GM19351 (cell line): ENCODE measurements around the gene SUSD3.
"Not testable (repeated sequence)": the region's sequence is repeated elsewhere in the genome, so short reads cannot be mapped to it uniquely, and the experiment has no call there.

ENCODE experiments used
- ATAC-seq: cut with Tn5 transposase; IDR thresholded peaks from one replicate; pipeline ENCODE4 v1.9.1; 2021; ENCODE audit warnings: mild to moderate bottlenecking, moderate library complexity; ENCODE audit not compliant: unreplicated experiment

Gene SUSD3

DNA sequence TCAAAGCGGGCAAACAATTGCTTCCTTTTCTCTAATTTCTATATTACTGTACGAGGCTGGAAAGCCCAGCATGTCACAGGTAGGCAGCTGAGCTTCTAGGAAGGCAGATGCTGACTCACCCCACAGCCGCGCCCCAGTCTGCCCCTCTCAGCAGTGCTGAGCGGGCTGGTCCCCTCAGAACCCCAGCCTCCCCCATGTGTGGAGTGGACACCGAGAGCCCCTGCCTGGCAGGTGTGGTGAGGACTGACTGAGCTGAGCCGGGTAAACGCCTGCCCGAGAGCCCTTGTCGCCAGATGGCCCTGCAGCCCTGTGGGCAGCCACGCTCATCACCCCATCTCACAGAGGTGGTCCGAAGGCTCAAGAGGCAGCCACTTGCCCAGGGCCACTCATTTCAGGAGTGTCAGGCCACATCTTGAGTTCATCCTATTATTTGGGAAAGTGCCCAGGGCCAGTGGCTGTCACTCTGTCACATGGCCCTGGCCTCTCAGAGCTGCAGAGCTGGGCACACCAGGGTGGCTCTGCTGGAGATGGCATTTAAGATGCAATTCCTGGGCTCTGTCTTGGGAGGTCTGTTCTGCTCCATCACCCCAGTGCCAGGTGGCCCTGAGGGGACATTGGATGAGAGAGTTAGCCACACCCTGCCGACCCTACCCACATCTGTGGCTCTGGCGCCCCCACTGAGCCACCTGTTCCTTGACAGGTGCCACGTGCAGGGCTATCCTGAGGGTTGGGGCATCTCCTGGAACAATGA, 50.0 kb downstream of the SUSD3 start:
- ATAC-seq: no peak

DNA sequence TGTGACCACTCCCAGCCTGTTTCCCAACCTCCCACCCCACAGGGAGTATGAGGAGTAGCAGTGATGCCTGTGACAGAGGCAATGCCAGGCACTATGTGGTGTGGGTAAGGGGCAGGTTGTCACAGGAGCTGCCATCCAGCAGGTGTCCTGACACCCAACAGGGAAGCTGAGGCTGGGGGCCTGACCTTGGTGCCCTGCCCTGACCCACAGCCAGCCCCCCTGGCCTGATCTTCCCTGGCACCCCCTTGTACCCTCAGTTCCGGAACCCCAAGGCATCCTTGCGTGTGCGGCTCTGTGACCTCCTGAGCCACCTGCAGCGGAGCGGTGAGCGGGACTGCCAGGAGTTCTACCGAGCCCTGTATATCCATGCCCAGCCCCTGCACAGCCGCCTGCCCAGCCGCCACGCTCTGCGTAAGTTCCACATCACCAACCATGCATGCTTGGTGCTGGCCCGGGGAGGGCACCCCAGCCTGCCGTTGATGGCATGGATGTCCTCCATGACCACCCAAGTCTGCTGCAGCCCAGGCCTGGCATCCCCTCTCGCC, 51.9 kb downstream of the SUSD3 start:
- ATAC-seq: no peak

DNA sequence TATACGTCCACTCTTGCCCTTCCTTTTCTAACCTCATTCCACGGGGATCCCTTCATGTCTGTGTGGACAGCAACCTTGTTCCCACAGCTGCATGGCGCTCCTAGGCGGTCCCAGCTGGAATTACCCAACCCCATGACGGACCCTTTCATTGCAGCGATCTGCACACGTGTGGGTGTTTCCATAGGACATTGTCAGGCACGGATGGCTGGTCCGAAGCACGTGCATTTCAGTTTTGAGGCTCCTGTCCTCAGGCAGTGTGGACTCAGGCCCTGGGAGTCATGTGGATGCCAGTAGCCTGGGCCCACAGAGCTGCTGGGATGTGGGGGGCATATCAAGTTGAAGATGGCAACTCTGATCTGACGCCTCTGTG, 52.5 kb downstream of the SUSD3 start:
- ATAC-seq: no peak

DNA sequence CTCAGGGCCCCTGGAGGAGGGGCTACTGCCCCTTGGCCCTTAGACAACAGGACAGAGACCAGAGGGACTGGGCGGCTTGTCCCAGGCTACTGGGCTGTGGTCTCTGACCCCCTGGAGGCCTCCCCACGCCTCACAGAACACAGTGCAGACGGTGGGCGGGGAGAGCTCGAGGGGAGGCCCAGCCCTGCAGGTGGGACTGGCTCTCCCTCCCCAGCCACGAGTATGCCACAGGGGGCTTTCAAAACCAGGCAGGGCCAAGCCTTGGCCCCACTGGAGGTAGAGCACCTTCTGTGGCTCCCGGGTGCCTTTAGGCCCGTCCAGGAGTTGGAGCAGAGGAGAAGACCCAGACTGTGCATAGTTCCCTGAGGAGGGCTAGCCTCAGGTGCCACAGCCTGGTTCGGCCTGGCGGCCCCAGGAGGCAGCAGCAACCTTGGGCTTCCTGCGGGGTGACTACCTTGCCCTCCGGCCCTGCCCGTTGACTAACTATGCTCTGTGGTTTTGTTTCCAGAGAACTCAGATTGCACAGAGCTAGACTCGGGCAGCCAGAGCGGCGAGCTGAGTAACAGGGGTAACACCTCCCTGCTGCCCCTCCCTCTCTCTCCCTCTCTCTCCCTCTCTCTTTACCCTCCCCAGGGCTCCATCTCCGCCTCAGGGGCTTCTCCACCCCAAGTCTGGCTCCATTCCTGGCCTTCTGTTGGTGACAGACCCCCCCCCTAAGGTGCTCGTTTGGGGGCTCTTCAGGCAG, 53.0 kb downstream of the SUSD3 start:
- no peak for ATAC-seq

DNA sequence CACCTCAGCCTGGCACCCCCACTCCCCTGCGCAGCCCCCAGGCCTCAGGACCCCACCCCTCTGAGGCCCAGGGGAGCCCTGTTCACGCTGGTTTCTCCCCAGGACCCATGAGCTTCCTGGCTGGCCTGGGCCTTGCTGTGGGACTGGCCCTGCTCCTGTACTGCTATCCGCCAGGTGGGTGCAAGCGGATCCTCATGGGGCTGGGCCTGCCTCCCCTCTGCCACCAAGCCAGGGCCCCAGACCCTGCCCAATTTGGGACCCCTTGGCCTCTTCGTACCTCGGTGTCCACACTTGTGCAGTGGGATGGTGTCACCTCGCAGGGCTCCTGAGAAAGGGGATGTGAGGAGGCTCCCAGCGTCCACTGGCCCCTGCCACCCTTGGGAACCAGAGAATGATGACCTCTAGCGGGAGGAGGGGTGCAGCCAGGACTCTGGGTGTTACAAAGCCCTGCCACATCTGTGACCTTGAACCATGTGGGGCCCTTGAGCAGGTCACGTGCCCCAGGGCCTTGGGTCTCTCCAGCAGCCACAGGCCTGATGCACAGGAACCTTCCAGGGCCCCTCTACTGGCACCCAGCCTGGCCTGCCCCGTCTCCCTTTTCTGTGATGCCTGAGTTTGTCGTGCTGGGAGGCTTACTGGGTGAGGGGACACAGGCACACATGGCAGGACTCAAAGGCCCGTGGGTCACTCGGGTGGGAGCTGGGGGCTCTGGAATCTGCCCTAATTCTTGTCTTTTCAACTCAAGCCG, 53.8 kb downstream of the SUSD3 start:
- no peak for ATAC-seq

DNA sequence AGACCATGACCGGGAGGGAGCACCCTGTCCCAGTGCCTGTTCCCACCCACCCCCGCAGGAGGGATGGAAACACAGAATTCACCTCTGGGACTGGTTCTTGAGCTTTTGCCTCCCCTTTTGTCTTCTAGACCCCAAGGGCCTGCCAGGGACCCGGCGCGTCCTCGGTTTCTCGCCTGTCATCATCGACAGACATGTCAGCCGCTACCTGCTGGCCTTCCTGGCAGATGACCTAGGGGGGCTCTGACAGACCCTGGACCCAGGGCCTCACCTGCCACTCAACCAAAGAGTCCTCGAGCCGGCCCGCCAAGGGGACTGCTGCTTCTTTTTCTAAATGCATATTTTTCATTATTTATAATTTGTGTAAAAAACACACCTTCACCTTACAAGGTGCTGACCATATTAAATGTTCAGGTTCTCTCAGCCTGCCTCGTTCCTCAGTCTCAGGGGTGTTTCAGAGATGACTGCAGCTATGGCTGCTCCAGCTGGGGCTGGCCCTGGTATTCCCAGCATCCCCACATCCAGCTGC, 54.4 kb downstream of the SUSD3 start:
- no peak for ATAC-seq

DNA sequence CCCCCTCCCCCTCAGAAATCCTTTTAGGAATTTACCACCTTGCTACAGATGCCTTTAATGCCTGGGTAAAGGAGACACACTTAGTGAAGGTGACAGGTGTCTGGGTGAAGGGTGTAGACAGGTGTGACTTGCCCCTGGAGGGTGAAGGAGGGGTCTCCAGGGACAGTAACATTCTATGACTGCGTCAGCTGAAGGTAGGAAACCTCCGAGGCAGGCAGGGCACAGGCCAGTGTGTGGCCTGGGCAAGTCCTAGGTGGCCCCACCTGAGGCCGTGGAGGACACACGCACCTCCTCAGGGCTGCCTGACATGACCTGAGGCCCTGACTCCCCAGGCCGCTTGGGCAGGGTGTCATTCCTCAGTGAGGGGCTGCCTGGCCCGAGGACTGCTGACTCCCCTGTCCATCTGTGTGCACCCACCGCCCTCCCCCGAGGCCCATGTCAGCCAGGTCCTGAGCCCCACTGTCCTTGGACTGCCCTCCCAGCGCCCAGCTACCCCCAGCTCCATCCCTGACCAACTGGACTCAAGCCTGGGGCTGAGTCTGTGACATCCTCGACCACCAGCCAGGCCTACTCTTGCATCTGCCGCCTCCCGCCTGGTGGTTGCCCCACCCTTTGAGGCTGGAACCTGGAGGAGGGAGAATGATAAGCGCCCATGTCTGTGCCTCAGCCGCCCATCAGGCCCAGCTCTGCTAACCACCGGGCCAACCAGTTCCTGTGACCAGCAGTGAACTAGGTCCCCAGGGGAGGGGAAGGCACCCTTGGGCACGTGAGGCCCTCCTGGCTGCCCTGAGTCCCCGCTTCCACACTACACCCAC, 55.9 kb downstream of the SUSD3 start:
- ATAC-seq: no peak

DNA sequence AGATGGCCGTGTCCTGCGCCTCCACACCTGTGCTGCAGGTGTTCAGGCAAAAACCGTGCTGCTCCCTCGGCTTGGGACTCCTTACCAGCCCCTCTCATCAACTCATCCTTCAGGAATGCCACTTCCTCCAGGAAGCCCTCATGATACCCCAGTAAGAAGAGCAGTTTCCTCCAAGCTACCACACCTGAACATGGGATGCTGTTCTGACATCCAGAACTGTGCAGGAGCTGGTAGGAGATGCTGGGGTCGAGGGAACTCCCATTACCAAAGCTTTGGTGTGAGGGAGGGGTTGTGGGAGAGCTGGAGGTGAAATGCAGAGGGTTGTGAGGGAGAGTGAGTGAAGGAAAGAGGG, 56.5 kb downstream of the SUSD3 start:
- no peak for ATAC-seq

DNA sequence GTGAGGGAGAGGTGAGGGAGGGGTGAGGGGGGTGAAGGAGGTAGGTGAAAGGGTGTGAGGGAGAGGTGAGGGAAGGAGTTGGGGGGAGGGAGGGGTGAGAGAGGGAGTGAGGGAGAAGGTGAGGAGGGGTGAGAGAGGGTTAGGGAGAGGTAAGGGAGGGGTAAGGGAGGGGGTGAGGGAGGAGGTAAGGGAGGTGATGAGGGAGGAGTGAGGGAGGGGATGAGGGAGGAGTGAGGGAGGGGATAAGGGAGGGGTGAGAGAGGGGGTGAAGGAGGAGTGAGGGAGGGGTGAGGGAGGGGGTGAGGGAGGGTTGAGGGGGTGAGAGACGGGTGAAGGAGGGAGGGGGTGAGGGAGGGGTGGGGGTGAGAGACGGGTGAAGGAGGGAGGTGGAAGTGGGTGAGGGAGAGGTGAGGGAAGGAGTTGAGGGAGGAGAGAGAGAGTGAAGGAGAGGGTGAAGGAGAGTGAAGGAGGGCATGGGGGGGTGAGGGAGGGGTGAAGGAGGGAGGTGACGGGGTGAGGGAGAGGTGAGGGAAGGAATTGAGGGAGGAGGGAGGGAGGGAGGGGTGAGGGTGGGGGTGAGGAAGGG, 57.1 kb downstream of the SUSD3 start:
- no peak for ATAC-seq

DNA sequence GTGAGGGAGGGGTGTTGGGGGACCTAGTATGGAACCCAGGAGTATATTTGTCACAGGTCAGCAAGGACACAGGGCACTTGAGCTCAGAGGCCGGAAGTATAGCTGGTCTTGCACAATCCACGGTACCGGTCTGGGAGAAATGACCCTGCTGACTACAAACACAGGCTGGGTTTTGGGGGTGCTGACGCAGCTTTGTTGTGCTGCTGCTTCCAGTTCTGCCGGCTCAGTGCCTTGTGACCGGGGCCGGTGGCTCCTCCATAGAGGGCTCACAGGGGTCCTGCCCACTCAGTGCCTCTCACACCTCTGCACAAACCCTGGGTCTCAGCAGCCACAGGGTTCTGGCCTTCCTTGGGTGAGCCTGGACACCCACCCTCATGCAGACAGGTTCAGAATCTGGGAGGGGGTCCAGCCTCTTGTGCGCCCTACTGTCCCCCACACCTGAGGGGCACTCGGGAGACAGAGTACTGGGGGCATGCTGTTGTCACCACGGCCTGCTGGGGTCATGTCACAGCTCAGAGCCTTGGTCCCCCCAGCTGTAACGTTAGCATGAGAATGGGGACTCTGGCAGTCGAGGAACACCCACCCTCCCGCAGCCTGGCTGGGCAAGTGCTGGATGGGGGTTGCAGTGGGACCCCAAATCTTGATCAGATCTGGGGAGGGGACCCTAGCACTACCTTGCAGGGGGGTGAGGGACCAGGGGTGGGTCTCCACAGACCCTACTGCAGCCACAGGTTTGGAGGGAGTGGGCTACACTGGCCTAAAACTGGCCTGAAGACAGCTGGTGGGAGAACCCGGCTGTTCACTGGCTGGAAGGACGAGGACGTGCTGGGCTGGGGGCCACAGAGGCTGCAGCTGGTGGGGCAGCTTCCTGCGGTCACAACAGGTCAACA, 57.8 kb downstream of the SUSD3 start:
- ATAC-seq: no peak

DNA sequence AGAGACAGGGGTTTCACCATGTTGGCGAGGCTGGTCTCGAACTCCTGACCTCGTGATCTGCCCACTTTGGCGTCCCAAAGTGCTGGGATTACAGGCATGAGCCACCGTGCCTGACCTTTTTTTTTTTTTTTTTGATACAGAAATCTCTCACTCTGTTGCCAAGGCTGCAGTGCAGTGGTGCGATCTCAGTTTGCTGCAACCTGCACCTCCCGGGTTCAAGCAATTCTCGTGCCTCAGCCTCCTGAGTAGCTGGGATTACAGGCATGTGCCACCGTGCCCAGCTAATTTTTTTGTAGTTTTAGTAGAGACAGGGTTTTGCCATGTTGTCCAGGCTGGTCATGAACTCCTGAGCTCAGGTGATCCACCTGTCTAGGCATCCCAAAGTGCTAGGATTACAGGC, 59.0 kb downstream of the SUSD3 start:
- not testable (repeated sequence) for ATAC-seq

DNA sequence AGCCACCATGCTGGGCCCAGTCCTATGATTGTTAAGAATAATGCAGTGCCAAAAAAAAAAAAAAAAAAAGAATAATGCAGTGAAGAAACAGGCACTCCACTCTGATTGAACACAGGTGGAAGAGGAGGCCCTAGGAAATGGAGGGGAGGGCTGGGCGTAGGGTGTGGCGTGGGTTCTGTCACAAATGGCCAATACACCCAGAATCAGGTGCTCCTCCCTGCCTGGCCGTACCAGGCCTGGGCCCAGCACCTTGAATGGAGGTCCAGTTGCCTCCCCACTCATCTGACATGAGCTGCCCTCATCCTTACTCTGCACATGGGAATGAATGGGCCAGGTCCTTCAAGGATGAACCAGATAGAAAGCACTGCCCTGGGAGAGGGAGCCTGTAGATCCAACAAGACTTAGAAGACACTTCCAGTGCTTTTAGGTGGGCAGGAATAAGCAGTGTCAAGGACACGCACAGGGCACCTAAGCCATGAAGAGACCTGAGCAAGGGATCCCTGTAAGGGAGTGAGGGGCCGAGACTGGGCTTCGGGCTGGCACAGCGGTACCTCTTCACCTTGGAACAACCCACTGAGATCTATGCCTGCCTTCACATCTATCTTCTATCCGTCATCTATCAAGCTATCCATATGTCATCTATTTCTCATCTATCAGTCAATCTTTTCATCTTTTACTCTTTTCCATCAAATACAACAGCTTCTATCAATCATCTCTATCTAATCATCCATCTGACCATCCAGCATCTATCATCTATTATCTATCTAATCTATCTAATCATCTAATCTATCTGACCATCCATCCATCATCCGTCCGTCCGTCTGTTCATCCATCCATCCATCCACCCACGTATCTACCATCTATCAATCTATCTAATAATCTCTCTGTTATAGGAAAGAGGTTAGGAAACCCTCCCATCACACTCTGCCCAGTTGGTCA, 59.7 kb downstream of the SUSD3 start:
- no peak for ATAC-seq

DNA sequence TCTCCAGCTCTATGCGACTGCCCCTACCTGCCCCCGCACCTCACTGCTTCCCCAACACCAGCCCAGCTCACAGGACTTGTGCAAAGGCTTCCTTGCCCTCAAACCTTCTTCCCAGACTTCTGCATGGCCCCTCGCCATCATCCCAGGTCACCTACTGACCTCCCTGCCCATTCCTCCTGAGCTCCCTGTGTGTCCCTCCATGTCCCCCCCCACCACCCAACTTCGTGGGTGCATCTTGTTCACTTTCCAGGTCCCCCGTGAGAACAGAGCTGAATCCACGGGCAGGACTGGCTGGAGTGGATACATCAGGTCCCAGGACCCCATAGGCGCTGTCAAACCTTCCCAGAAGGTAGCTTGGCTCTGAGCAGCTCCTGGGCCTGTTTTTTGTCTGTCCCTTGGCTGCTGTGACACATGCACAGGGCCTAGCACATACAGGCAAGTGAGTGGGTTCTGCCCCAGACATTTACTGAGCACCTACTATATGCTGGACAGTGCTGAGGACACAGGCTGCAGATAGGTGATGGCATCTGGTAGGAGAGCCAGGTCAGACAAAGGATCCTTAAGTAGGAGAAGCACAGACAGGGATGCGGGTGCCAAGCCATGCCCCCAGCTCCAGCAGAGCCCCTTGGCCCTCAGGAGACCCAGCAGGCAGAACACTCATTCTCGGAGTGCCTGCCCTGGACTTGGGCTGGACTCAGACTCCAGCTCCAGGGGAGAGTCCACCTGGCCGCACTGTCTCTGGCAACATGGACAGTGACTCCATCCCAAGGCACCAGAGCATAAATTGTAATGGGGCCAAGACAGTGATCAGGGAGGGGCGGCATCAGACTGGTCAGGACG, 60.6 kb downstream of the SUSD3 start:
- no peak for ATAC-seq

DNA sequence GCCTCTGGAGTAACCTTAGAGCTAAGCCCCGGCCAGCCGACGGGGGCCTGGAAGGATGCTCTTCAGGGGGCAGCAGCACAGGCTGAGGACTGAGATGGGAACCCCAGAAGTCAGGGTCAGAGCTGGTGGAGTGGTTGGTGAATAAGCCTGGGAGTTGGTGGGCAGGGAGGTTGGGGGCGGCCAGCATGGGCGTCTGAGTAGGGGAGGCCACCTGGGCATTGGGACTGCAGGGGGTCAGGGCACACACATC, 61.1 kb downstream of the SUSD3 start:
- ATAC-seq: no peak

DNA sequence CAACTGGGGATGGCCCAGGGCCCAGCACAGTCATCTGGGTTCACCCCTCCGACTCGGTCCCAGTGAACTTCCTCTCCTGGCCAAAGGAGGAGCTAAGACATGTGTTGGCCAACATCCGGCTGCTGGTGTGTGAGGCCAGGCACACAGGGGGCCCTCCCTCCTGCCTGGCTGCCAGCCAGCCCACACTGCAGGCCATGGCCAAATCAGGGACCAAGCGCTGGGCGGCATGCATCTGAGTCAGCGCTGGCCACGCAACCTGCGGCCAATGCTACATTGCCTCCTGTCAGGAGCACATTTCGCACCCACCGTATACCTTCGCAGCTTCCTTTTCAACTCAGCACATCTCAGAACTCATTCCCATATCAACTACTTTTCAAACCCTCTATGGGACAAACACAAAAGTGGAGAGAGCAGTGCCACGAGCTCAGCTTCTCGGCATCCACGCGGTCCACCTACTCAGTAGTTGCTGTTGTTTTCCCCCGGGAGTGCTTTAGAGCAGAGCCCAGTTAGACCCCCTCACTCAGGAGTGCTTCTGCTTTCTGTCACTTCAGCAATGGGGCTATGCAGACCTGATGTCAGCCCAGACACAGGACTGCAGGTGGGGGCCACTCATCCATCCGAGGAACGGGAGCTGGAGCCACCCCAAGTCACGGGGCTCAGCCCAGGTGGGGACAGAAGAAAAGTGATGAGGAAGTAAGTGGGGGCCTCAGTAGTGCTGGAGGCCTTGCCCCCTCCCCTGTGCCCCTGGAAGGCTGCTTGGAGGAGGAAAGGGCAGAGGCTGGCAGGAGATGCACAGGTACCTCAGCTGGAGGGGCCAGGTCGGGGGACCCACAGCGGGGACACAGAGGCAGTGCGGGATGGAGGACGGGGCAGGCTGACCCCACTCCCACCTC, 61.7 kb downstream of the SUSD3 start:
- ATAC-seq: peak; percentile 93

DNA sequence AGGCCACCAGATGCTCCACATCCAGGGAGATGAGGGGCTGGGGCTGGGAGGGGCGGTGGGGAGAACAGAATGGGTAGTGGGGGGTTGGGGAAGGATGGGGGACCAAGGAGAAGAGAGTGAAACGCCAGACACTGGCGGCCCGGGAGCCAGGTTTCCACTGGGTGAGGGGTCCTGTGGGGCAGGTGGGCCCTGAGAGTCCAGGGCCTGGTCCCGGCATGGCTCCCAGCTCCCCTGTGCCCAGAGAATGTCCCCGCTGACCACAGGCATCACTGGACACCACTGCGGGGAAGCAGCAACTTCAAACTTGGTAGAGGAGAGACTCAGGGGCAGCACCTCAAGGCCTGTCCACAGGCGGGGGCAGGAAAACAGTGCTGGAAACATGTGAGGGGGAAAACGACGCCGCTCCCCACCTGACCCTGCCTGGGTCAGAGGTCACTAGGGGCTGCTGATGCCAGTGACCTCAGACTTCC, 62.4 kb downstream of the SUSD3 start:
- ATAC-seq: no peak
